Left lobe of liver (tissue), 2 donors: ENCODE results near the gene ABTB2. TPM values are rescaled to one million over a fixed set of nuclear protein-coding genes. Genes with fewer than 3 reads are reported as not detected.

Source experiments
- ATAC-seq: fragments of 200-7000 bp; cut with Tn5 transposase; one replicate; pipeline ENCODE4 v1.9.1; 2020; ENCODE audit warnings: mild to moderate bottlenecking, moderate library complexity
- DNase-seq: peaks from one replicate; pipeline ENCODE4 v3.0.0-alpha.2; 2020; ENCODE audit warnings: low spot score
- total RNA-seq: library from RNA; stranded (reverse); gene quantifications from one replicate; pipeline ENCODE4 v1.2.1, GENCODE V29; 2021
- donor health status: DM: no; HTN: no; CAD: no; lungs with moderate emphysema.
- donor health status: DM: no; HTN: yes; CAD: no.

The ABTB2 gene
- total RNA-seq, 1 donor from 2014 or later: 11.4 TPM

DNA sequence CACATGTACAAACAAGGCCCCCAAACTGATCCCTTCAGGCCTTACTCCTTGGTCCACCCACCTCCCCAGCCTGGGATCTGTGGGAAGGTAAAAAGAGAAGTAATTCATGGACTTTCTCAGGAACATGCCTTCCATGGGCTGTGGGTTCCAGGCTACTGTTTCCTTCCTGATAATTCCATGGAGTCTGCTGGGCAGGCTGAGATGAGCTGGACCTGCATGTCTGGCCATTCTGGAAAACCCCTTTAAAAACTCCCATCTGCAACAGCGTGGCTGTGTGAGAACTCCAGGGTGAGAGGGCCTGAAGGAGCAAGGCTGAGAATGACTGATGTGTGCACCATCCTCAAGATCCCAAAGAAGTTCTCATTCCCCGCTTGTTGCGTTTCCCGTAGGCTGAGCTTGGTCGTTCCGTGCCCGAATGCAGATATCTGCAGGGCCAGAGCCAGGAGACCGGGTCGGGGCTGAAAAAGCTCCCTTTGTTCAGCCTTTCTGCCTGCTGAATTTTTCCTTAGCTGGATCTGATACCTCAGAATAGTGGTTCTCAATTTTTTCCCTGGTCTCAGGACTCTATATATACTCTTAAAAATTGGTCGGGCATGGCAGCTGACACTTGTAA, 179.5 kb downstream of the ABTB2 start:
- no peak for ATAC-seq
- no peak for DNase-seq

DNA sequence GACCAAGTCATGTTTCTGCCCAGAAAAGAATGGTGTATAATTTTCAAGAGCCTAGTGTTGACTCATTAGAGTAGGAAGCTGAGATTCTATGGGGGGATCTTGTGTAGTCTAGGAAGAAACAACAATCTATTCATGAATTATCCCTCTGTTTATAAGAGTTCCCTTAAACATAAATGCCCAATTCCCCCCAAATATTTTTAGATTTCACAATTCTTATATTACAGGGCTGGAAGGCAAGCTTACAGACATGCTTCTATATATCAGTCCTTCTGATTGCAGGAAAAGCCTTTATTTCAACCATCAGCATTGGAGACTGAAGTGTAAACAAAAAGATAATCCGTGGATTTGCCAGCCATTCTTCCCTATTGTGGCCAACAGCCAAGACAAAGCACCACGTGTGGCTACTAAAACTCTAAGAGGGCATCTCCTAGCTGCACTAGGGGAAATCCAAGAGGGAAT, 181.0 kb downstream of the ABTB2 start:
- DNase-seq (no peak), ATAC-seq (peak; percentile 10)

- ATAC-seq (no peak), DNase-seq (no peak)
These were observed 182.4 kb downstream of the ABTB2 start for GRCh38 chr11:34175284-34176019.

DNA sequence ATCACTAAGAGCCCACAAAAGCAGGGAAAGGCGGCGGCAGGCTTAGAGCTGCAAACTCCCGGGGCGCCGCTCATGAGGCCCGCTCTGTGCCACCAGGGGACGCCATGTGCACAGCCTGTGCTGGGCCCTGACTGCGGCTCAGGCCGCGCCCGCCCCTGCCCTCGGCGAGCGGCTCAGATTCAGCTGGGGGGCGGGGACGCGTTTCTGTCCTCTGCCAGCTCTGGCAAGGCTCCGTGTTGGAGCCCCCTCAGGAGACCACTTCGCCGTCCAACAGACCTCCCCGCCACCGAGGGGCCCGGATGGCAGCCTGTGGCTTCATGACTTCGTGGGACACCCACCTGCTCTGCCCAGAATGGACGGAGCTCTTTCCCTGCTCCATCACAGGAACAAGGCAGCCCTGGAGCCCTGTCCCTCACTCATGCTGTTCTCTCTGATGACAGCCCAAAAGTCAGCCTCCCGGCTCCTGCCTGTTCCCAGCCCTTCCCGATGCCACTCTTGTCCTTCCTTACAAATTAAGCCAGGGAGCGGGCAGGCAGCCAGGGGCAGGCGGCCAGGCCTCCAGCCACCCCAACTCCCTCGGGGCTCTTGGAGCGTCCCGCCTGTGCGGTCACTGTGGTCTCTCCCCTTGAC, 183.3 kb downstream of the ABTB2 start:
- DNase-seq (peak; percentile 83), ATAC-seq (peak; percentile 99)

DNA sequence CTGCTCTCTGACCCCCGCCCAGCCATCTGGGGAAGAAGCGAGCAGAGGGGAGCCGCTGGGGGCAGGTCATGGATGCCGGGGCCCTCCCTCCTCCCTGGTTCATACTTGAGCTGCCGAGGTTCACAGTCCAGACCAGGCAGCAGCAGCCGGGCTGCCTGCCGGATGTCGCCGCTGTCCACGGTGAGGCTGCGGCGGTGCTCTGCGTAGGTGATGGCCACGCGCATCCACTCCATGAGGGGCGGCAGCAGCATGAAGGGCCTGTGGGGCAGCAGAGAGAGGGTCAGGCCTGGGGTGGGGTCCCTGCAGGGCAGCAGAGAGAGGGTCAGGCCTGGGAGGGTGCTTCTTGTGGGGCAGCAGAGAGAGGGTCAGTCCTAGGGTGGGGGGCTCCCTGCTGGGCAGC, 184.8 kb downstream of the ABTB2 start:
- DNase-seq (no peak), ATAC-seq (no peak)

- DNase-seq: no peak
- ATAC-seq: no peak
These were observed 188.1 kb downstream of the ABTB2 start for GRCh38 chr11:34169686-34170085.

GRCh38 chr11:34168642-34169420, 189.0 kb downstream of the ABTB2 start:
- ATAC-seq (no peak), DNase-seq (no peak)

DNA sequence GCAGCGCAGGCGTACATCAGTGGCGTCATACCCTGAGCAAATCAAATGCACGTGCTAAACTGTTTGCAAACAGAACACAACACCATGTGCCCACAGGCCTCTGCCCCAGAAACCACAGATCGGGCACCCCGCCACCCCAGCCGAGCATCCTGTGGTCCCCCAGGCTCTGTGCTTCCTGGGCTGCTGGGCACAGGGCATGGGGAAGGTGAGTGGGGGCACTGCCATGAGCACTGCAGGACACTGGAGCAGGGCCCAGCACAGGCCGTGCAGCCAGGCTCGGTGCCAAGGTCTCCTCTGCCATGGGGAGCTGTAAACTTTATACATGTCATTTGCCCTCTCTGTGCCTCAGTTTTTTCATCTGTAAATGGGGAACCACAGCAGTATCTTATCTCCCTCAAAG, 189.8 kb downstream of the ABTB2 start:
- ATAC-seq (peak; percentile 44), DNase-seq (no peak)

GRCh38 chr11:34166806-34167740, 190.7 kb downstream of the ABTB2 start:
- no peak for DNase-seq
- ATAC-seq: no peak

GRCh38 chr11:34165786-34166555, 191.8 kb downstream of the ABTB2 start:
- ATAC-seq: no peak
- DNase-seq: no peak

- ATAC-seq (no peak), DNase-seq (no peak)
These were observed 192.7 kb downstream of the ABTB2 start for GRCh38 chr11:34165121-34165520.

- DNase-seq: no peak
- no peak for ATAC-seq
These were observed 195.0 kb downstream of the ABTB2 start for GRCh38 chr11:34162856-34163255.

- no peak for DNase-seq
- no peak for ATAC-seq
These were observed 195.4 kb downstream of the ABTB2 start for GRCh38 chr11:34162493-34162820.

DNA sequence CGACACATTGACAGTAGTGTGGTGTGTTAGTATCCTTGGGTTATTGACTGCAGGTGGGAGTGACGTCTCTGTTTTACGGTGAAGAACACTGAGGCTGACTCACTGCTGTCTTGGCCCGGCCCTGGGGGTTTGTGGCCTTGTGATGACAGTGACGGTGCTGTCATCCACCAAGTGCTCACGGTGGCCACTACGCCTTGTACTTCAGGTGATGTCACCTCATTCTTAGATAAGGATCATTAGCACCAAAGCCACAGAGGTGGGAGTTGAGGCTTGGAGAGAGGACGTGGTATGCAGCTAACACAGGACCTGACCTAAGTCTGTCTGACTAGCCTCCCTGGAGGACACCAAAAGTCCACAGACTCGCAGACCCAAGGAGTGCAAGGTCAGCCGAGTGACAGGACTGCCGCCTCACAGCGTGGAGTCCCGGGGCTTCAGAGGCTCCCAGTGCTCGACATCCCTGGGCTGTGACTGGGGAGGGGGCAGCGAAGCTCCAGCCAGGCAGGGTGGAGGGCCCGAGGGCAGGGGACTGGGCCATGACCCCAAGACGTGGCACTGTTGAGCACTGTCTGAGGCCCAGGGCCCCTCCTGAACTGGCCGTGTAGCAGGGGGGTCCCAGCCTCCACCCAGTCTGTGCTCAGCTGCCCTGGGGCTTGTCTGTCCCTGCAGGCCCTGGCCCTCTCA, 195.9 kb downstream of the ABTB2 start:
- DNase-seq (no peak), ATAC-seq (no peak)

DNA sequence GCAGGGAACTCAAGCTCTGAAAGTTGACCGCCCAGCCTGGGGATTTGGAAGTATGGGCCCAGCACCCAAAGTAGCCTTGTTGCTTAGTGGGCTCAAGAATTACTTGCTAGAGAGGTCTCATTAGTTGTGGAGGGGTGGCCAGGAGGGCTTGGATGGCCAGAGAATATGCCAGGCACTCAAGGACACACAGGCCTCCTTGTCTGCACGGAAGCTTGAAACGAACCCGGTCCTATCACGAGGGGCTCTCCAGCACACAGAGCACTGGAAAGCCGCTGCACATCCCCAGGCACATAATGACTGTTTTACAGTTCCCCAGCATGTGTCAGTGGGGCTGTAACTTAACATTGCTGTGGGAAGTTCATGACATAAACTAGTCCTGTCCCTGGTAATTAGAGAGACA, 196.4 kb downstream of the ABTB2 start:
- ATAC-seq: no peak
- DNase-seq: no peak

GRCh38 chr11:34160791-34161190, 197.0 kb downstream of the ABTB2 start:
- ATAC-seq: no peak
- DNase-seq: no peak

DNA sequence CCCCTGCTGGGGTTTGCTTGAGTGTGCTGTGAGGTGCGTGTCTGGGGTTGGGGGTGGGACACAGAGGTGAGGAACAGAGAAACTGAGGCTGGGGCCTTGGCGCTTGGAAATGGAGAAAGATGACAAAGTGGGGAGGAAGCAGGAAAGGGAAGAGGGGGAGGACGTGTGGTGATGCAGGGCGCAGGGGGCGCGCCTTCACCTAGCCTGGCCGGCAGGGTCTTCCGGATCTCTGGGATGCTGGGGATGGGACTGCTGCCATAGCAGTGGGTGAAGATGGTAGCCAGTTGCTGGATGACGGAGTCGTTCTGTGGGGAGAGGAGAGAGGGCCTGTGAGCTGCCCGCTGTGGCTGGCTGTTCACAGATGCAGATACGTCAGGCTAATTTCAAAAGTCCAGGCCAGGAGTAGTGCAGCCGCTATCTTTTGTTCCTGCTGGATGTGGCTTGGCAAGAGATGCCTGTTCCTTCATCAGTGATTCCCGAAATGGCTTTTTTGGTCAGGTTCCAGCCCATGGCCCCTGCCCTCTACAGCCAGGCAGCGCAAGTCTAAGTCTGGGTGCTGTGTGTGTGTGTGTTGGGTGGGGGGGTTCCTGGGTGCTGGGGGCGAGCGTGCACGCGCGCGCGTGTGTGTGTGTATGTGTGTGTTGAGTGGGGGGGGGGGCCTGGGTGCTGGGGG, 197.6 kb downstream of the ABTB2 start:
- DNase-seq (no peak), ATAC-seq (no peak)

- no peak for ATAC-seq
- no peak for DNase-seq
These were observed 199.1 kb downstream of the ABTB2 start for GRCh38 chr11:34158661-34159060.

DNA sequence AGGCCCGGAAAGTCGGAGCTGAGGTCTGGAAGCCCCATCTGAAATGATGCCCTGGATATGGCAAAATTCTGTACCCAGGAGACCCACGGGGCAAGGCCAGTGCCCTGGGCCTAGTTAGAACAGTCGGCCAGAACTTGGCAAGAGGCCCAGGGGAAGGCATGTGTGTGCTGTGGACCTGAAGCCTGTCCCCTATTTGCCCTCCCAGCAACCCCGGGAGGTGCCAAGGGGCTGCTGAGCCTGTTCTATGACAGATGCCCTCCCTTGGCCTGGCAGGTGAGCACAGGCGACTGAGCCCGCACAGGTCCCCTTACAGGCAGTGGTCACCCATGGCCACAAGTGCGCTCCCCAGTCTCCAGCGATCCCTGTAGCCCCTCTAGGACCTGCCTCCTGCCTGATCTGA, 200.6 kb downstream of the ABTB2 start:
- ATAC-seq: peak; percentile 82
- DNase-seq: peak; percentile 85
